Transverse colon (tissue), 4 donors: ENCODE measurements around the gene GRID2IP. TPM values are rescaled to one million over a fixed set of nuclear protein-coding genes. Genes with fewer than 3 reads are reported as not detected.
"Not testable (repeated sequence)": the region's sequence is repeated elsewhere in the genome, so short reads cannot be mapped to it uniquely, and the experiment has no call there.

ENCODE experiments used
- DNase-seq: peaks from one replicate; pipeline ENCODE4 v3.0.0-alpha.2; 2019
- H3K27ac ChIP-seq, 4 donors: fragments of 200-600 bp; sonication (generic); 2 replicates each; pipeline ENCODE4 v1.5.1; 2016 to 2018; ENCODE audit warnings: inconsistent platforms in 4 of 4
- H3K27me3 ChIP-seq: fragments of 200-600 bp; sonication (generic); 2 replicates; pipeline ENCODE4 v1.5.1; 2017; ENCODE audit warnings: inconsistent platforms
- H3K36me3 ChIP-seq, 4 donors: fragments of 200-600 bp; sonication (generic); 2 replicates each; pipeline ENCODE4 v1.5.1; 2017 to 2019; ENCODE audit warnings: inconsistent platforms in 4 of 4
- H3K4me1 ChIP-seq, 4 donors: fragments of 200-600 bp; sonication (generic); 2 replicates each; pipeline ENCODE4 v1.5.1; 2017 to 2020; ENCODE audit warnings: inconsistent platforms in 4 of 4
- H3K4me3 ChIP-seq, 4 donors: fragments of 200-600 bp; sonication (generic); 1 replicate in 1 of 4; 2 replicates in 3 of 4; pipeline versions ENCODE4 v1.5.1 to v1.6.1; 2017 to 2019; ENCODE audit warnings: inconsistent platforms in 4 of 4
- H3K9me3 ChIP-seq, 2 donors: fragments of 200-600 bp; sonication (generic); 2 replicates each; pipeline ENCODE4 v1.5.1; 2017 to 2019; ENCODE audit warnings: inconsistent platforms in 2 of 2
- CTCF ChIP-seq, 5 experiments: fragments of 200-600 bp in 3 of 5; fragments of 450-650 bp in 2 of 5; sonication (generic) in 3 of 5; IDR thresholded peaks; 1 replicate in 2 of 5; 2 replicates in 3 of 5; pipeline ENCODE4 v1.5.1; 2016 to 2017; ENCODE audit warnings: antibody characterized with exemption in 5 of 5, inconsistent platforms in 3 of 5, mild to moderate bottlenecking in 2 of 5, moderate library complexity in 1 of 5
- EP300 ChIP-seq: sonication (generic); formaldehyde crosslinking; IDR thresholded peaks from one replicate; pipeline ENCODE4 v1.6.1; 2017; ENCODE audit warnings: antibody characterized with exemption, low read depth
- POLR2A ChIP-seq: fragments of 450-650 bp; IDR thresholded peaks from one replicate; pipeline ENCODE4 v1.6.1; 2016; ENCODE audit warnings: antibody characterized with exemption, mild to moderate bottlenecking, moderate library complexity
- POLR2AphosphoS5 ChIP-seq, 3 donors: sonication (generic); formaldehyde crosslinking; IDR thresholded peaks; one replicate each; pipeline ENCODE4 v1.6.1; 2016; ENCODE audit warnings: antibody characterized with exemption in 3 of 3
- WGBS, 2 donors: methylation state at CpG; one replicate each; pipeline ENCODE4 v1.1.5; 2018; ENCODE audit warnings: low coverage in 1 of 2; 5-methylcytosine and 5-hydroxymethylcytosine counted together
- in situ Hi-C, 4 donors: fragments of 200-750 bp; cut with MboI; loops; one replicate each; pipeline versions ENCODE4 v1.15.0 to v1.15.1; 2017; ENCODE audit warnings: low sequenced_read_pairs in 3 of 4, low pct_ligation_motif_present in 1 of 4, low pct_unique_long_range_greater_than_20kb in 1 of 4
- intact Hi-C: fragments of 100-400 bp; cut with DNase I; formaldehyde crosslinking; loops from one replicate; pipeline ENCODE4 v1.15.1; 2023; ENCODE audit warnings: low total_unique reads
- total RNA-seq, 4 donors: library from RNA; depleted of rRNA; stranded (reverse); fragments of >200 nt; gene quantifications; one replicate each; pipeline ENCODE4 v1.1.0, GENCODE V29; 2016

GRID2IP gene
- total RNA-seq, 4 donors from 2014 or later = 0.20 to 1.1 (median 0.66) TPM

GRCh38 chr7:6578114-6579084, 27.1 kb upstream of the GRID2IP start:
- WGBS, 2 donors = 70 to 88% methylated on average over 5 to 18 of the region's 18 CpGs
- H3K4me3 ChIP-seq = peak overlapping the region in 3 of 4 donors; percentile 64 to 89 (median 77)

GRCh38 chr7:6577369-6578113, 26.3 kb upstream of the GRID2IP start, which contains the start of gene ZDHHC4:
TSS of gene ZDHHC4 (plus strand) at chr7:6577454. CDS start at chr7:6580562, 3,108 bp downstream.
- H3K27ac ChIP-seq = peak within 1 kb of the TSS; percentile 88 to 98 (median 93)
- no peaks in the 10 kb centered on the region for H3K27me3 ChIP-seq
- no peaks in the 10 kb centered on the region for H3K9me3 ChIP-seq
- intact Hi-C loops = no loop called here
- peak; percentile 97 for TF ChIP-seq POLR2A
- peak; percentile 92 to 96 (median 95) for TF ChIP-seq POLR2AphosphoS5 (IDR thresholded peaks at IDR 0.05)
- TF ChIP-seq CTCF (IDR thresholded peaks at IDR 0.05) = no peak
- TF ChIP-seq EP300 = no peak
- H3K4me3 ChIP-seq = peak within 1 kb of the TSS; percentile 58 to 89 (median 70)
- DNase-seq = peak; percentile 90
- H3K36me3 ChIP-seq = peaks cover 0 to 7% (median 2%) of the 10 kb centered on the region in 4 donors
- in situ Hi-C loops = no loop called here
- H3K4me1 ChIP-seq = peaks cover 0 to 9% (median 4%) of the 10 kb centered on the region in 4 donors
- WGBS, 2 donors = 0 to 10% methylated on average over 9 to 50 of the region's 51 CpGs

More at GRCh38 chr7:6578114-6579084, 27.1 kb upstream of the GRID2IP start:
- Histone ChIP-seq H3K27ac (peak overlapping the region; percentile 88 to 98 (median 93)), H3K9me3 (no peaks in the 10 kb centered on the region), H3K36me3 (peaks cover 0 to 15% (median 5%) of the 10 kb centered on the region in 4 donors), H3K27me3 (no peaks in the 10 kb centered on the region), H3K4me1 (peaks cover 0 to 9% (median 4%) of the 10 kb centered on the region in 4 donors)
- TF ChIP-seq CTCF (IDR thresholded peaks at IDR 0.05) (no peak), POLR2A (no peak), POLR2AphosphoS5 (IDR thresholded peaks at IDR 0.05) (no peak), EP300 (no peak)
- DNase-seq = no peak
- intact Hi-C loops (no loop called here), in situ Hi-C loops (no loop called here)

GRCh38 chr7:6576867-6577368, 25.7 kb upstream of the GRID2IP start:
- 8 to 9% methylated on average over 7 to 14 of the region's 14 CpGs for WGBS, 2 donors
- Histone ChIP-seq H3K4me3 (peak overlapping the region; percentile 58 to 89 (median 70)), H3K27ac (peak overlapping the region; percentile 88 to 98 (median 93))
- peak; percentile 16 for DNase-seq
- H3K9me3 ChIP-seq, H3K4me1 ChIP-seq, H3K36me3 ChIP-seq, intact Hi-C loops, H3K27me3 ChIP-seq, in situ Hi-C loops: not testable (repeated sequence)

- H3K36me3 ChIP-seq = no peaks in the 10 kb centered on the region
- in situ Hi-C loops (no loop called here), intact Hi-C loops (no loop called here)
- peak overlapping the region in 3 of 4 donors; percentile 64 to 89 (median 77) for H3K4me3 ChIP-seq
- no peaks in the 10 kb centered on the region for H3K9me3 ChIP-seq
- DNase-seq = no peak
- peaks cover 0 to 9% (median 4%) of the 10 kb centered on the region in 4 donors for H3K4me1 ChIP-seq
- WGBS, 2 donors = 64 to 80% methylated on average over 6 to 11 of the region's 14 CpGs
- H3K27ac ChIP-seq = peak overlapping the region; percentile 88 to 98 (median 93)
- TF ChIP-seq CTCF (IDR thresholded peaks at IDR 0.05) = no peak
- no peak for TF ChIP-seq POLR2A
- no peaks in the 10 kb centered on the region for H3K27me3 ChIP-seq
Observed at GRCh38 chr7:6576024-6576866, 25.0 kb upstream of the GRID2IP start.
